H1 (cell line): ENCODE results near the gene CCDC24. TPM values are rescaled to one million over a fixed set of nuclear protein-coding genes. Genes with fewer than 3 reads are reported as not detected.
A peak's percentile ranks its signal among the peaks of the same experiment; 100 is the strongest.

Experiments used
- JUN ChIP-seq: IDR thresholded peaks from 2 replicates; pipeline ENCODE4 v1.6.1; 2011; ENCODE audit warnings: low read depth, mild to moderate bottlenecking, improper control_type of control experiment, low read length
- SP1 ChIP-seq: IDR thresholded peaks from 2 replicates; pipeline ENCODE4 v1.6.1; 2011; ENCODE audit warnings: low read depth, low read length
- TBP ChIP-seq: IDR thresholded peaks from 2 replicates; pipeline ENCODE4 v1.6.1; 2011; ENCODE audit warnings: low read depth, low read length, improper control_type of control experiment
- polyA plus RNA-seq, 7 experiments: library from polyadenylated mRNA; depleted of rRNA in 3 of 7; stranded (reverse) in 5 of 7; unstranded in 2 of 7; fragments of >200 nt in 5 of 7; fragments of 200-250 nt in 2 of 7; gene quantifications; 1 replicate in 5 of 7; 2 replicates in 1 of 7; 4 replicates in 1 of 7; pipeline versions ENCODE4 v1.2.1 to v1.2.3, GENCODE V29; 2011 to 2013; ENCODE audit warnings: missing spikeins in 2 of 7, mixed read lengths in 2 of 7
- total RNA-seq: library from RNA; stranded (reverse); fragmentation: NEBNext Ultra II Directional; extraction: Animal tissue kit (Norgen Biotek cat#: 25700); gene quantifications from 2 replicates; pipeline ENCODE4 v1.2.1, GENCODE V29; 2021

CCDC24 gene
- total and polyA plus RNA-seq, 2 of the 8 experiments (the other 6 are each of a cell fraction or from before 2014, with no cell fraction given): 11.2 to 11.4 TPM

DNA sequence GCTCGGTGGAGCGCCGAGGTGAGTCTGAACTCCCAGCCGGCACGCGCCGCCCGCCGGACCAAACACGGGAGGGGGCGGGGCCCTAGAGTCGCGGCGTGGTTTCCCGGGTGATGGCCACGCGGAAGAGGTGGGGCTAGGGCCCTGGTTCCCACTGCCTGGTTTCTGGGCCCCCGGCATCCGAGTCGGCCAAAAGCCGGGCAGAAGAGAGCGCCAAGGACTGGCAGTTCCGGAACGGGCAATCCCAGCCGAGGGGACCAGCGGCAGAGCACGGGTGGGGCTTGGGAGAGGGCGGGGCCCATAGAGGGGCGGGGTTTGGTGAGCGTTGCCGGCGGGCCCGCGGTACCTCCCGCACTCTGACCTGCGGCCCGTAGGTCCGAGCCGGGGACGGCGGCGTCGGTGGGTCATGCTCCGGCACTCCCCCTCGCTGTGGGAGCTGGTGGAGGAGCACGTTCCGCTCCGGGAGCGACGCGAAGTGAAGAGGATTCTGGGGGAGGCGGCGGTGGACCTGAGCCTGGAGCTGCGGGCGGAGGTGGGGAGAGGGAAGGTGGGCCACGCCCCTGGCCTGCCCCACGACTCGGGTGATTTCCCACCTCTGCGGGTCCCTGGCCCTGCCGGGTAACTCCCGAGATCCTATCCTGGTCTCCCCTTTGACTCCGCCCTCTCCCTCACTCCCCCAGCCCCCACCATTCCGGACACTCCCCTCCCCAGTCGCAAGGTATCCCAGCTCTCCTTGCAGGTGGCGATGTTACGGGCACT is at the start of gene CCDC24 (continued):
- 0 out of 2 replicates have a peak, but pooled peaks have one; percentile 4 for TF ChIP-seq SP1
- TF ChIP-seq JUN: no peak
- TF ChIP-seq TBP: no peak
